ENCODE data around the gene PTGER3.

PTGER3 gene

DNA sequence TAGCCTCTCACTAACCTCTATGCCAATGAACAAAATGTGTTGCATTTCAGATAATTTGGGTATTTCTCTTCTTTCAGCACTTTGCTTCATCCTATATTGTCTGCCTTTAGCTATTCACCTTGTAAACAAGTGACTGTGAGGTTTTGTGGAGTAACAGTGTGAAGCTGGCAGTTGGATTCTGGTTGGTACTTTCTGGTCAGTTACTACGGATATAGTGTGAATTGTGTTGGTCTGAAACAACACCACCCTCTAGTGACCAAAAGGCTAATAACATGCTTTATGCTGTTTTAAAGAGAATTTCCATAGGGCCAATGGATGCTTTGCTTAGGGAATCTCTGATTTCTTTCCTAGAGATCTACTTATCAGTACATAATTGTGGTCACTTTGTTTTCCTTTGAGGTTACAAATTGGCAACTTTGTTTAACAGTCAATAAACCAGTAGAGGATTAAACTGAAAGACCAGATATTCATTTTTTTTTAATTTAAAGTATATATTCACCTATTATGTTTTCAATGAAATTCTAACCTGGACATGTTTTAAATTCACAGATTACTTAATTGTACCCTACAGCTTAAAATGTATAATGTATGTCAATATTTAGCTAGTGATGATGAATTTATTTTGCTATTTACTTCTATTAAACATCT, 2.5 kb upstream of the PTGER3 start:
- peak; percentile 45 for DNase-seq

DNA sequence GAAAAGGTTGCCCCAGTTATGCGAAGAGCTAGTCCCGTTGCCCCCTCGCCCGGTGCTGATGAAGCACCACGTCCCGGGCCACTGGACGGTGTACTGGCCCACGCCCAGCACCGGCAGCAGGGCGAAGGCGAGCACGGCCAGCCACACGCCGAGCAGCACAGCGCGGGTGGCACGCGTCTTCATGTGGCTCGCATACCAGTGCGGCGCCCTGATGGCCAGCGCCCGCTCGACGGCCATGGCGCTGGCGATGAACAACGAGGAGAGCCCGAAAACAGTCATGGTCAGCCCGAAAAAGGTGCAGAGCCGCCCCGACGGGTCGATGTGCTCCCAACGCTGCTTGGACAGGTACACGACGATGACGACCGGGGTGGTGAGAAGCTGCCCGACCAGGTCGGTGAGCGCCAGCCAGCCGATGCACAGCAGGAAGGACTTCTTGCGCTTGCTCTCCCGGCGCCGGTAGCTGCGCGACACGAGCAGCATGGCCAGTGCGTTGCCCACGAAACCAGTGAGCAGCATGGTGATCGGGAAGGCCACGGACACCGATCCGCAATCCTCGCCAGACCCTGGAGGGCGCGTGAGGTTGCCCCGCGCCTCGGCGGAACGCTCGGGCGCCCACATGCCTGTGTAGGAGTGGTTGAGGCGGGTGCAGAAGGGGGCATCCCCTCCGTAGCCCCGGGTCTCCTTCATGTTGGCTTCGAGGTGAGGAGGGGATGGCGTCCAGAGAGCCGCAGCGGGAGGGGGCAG, 553 bp downstream of the PTGER3 start:
- no peak for DNase-seq

DNA sequence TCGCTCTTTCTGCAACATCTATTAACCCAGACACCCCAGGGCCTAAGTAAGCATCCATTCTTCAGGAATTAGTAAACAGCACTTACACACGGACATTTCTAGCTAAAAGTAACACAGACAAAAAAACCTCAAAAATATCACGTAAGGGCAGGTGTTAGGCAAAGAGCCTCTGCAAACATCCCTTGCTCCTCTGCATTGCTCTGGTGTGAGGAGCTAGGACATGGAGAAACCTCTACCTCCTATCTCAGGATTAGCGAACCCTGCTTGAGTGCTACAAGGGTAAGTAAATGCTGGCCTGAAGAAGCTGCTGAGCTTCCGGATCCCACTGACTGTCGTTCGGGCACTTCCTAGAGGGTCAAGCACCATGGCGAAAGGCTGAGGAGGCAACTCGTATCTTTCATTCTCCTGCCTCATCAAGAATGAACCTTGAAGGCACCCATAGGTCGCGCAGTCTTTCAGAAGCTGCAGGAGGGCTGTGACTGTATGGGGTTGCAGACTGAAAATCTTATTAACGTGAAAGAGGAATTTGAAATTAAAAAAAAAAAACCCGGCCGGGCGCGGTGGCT, 2.1 kb downstream of the PTGER3 start:
- DNase-seq: no peak

GRCh38 chr1:71044833-71045232, 2.8 kb downstream of the PTGER3 start:
- no peak for DNase-seq

- no peak for DNase-seq
Measured at GRCh38 chr1:71043065-71043464, 4.6 kb downstream of the PTGER3 start.

DNA sequence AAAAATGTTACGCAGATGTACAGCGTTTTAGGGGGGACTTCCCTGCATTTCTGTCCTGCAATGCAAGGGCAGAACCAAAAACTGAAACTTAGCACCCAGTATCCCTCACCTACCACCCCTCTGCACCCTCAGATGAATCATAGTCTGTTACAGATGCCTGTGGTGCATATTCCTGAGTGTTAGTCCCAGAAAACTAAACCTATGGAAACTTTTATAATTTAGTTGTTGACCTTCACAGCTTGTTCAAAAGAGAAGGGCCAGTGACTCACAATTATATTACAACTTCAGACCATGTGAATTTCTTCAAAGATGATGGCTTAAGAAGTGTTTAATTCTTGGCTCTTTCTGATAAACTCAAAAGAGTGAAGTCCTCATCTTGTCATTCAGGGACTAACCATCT, 5.8 kb downstream of the PTGER3 start:
- DNase-seq: no peak

DNA sequence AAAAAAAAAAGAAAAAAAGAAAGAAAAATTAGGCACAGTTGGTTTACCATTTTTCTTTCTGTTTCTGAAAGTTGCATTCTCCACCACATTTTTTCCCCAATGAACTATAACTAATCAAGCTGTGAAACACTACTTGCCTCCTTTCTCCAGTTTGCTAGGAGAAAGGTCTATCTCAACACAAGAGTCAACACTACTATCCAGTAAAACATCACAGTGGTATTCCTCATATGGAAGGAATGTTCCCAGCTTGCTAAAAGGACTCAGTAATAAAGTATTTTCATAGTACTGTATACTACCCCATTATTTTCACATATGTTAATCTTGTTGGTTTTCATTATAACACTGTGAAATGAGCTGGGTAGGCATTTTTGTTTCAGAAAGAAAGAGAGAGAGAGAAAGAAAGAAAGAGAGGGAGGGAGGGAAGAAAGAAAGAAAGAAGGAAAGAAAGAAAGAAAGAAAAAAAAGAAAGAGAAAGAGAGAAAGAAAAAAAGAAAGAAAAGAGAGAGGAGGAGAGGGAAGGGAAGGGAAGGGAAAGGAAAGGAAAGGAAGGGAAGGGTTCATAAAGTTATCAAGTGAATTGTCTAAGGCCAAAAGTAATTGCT, 7.9 kb downstream of the PTGER3 start:
- DNase-seq: no peak

DNA sequence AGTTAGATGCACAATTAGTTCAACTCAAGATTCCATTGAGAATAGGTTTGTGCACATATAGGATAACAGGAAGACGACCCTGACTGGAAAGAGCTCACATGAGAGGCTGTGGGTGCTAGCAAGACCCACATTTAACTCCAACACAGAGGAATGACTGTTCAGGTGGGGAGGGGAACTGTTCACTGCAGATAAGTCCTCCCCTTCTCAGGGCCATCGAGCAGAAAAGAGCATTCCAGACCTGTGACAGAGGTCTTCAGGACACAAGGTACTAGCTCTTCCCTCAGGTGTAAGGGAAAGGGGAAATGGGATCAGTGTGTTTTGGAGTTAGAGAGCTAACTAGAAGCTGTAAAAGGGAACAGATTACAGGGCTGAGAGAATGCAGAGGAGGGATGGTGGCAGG, 8.7 kb downstream of the PTGER3 start:
- no peak for DNase-seq

DNA sequence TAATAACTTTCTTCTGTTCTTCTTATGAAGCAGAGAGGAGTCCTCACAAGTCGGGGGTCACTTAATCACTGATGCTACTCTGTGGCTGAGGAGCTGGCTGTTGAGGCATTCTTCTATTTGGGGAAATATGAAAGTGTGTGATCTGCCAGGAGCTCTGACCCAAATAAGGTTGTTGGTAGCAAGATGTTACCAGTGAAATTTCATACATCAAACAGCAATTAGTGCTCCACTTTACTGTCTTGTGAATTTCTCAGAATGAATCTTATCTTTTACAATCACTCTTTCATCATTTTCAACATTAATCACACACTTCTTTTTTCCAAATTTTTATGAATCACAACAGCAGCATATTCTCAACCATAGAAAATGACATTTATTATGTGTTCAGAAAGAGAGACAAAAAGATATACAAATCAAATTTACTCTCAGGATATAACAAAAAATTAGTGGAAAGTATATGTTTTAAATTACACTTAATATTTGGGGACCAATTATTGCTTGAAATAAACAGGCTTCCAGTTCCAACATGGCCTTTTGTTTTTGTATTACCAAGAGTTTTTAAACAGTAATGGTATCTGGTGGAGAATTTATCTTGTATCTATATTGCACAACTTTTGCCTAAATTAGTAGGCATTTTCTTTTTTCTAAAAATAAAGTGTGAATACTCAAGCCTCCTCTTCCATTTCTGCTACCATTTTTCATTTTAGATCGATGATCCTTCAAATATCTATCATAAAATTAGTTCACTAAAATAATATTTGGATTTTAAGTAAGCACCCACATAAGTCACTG, 9.6 kb downstream of the PTGER3 start:
- DNase-seq: no peak

DNA sequence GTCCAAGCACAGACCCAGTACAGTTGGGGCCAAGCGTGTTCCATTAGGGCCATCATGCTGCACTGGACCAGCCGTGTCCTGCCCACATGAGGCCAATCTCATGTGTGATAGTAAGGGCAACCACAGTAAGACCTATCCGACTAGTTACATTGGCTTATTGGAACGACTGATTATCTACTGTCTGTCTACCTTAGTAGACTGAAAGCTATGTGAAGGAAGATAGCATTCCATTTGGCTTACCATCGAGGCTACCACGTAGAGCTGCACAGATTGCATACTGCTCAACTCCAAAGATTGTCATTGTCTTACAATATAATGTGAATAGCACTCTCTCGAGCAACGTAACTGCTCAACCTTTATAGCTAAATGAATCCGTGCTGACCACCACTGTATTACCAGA, 10.6 kb downstream of the PTGER3 start:
- no peak for DNase-seq

- DNase-seq: no peak
Measured at GRCh38 chr1:71033136-71033535, 14.5 kb downstream of the PTGER3 start.

- no peak for DNase-seq
Measured at GRCh38 chr1:71031426-71031825, 16.2 kb downstream of the PTGER3 start.

DNA sequence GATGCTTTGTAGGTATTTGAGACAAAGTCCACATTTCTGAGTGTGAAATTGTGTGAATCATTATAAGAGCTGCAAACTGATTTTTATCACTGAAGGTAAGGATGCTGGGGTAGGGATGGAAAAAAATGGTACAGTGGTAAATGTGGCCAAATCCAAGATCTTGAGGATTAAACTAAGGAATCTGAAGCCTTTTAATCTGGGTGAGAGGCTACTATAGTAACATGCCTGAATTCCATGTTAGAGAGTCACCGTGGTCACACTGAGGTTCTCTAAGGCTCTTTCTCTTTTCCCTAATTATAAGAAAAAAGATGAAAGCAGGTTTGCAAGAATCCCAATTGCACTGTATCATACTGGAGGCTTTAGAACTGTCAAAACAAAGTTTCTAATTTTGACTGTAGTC, 17.6 kb downstream of the PTGER3 start:
- no peak for DNase-seq

- no peak for DNase-seq
Measured at GRCh38 chr1:71028981-71029380, 18.6 kb downstream of the PTGER3 start.

- DNase-seq: no peak
Measured at GRCh38 chr1:71027991-71028390, 19.6 kb downstream of the PTGER3 start.

DNA sequence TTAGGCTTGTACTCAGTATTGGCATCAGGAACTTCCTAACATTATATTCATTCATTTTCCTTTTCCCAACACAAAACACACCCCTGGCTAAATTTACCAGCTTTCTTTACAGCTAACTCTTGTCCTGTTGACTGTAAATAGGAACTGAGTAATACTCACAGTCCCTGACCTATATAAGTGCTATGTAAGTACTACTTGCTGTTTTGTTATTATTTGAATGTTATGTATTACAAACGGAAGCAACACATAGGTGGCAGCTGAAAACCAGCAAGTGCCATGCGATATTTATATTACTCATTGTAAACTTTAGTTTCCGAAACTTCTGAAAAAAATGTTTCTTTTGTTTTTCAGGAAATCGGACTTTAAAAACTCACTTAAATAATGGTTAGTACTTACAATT, 21.5 kb downstream of the PTGER3 start:
- no peak for DNase-seq

DNA sequence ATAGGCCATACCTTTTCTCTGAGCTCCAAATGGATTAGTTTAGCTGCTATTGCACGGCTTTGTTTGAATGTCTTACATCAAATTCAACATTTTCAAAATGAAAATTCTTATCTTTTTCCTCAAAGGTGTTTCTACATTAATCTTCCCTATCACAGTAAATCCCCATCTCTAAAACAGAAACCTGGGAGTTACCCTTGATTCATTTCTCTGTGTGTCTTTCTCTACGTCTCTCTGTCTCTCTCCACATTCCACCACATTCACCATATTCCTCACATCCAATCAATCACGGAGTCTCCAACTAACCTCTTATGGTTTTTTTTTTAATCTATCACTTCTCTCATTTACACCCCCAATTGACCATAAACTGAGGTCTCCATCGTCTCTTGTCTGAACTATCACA, 24.1 kb downstream of the PTGER3 start:
- DNase-seq: no peak

DNA sequence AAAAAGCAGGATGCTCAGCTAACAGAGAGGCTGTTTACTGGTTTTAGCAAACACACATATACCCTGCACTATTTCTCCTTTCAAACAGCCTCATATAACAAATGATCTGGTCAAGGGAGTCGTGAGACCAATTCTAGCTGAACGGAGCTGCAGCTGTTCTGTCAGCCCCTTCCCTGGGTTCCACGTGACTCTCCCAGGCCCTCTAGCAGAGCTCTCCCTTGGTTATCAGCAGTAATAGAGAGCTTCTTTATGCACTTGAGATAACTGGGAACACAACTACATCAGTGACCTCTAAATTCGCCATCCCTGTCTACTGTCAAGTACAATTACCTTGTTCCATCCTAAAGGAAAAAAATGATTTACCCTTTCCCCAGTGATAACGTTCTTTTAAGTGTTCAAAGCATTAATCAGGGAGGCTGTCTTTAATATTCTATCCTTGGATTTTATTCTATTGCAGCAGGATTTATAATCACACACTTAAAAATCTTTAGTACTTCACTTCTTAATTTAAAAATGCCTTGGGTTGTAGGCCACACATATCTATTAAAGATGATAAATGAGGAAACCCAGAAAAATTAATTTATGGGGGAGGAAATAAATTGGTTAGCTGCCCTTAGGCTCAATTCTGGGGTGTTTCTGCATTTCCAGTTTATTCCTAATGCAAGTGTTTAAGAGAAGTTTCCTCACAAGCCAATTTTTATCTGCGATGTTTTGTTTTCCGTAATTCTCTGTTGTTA, 28.2 kb downstream of the PTGER3 start:
- DNase-seq: no peak

DNA sequence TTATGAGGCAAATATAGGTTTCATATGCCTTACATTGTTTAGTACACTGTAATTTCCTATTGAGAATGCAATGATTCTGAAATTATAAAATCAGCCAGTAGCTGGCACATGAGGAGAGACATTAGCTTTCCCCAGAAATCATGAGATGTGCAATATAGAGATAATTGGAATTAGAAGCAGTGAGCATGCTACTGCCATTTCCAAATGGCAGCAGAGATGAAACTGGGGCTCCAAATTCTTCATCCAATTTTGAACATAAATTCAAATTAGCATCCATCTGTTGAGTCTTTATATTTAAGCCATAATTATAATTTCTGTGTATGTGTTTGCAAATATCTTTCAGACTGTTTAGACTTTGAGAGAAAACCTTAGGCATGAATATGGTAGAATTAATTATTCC, 28.8 kb downstream of the PTGER3 start:
- no peak for DNase-seq

GRCh38 chr1:71015745-71016144, 31.9 kb downstream of the PTGER3 start:
- DNase-seq: no peak

GRCh38 chr1:71014178-71014579, 33.4 kb downstream of the PTGER3 start:
- DNase-seq: no peak

DNA sequence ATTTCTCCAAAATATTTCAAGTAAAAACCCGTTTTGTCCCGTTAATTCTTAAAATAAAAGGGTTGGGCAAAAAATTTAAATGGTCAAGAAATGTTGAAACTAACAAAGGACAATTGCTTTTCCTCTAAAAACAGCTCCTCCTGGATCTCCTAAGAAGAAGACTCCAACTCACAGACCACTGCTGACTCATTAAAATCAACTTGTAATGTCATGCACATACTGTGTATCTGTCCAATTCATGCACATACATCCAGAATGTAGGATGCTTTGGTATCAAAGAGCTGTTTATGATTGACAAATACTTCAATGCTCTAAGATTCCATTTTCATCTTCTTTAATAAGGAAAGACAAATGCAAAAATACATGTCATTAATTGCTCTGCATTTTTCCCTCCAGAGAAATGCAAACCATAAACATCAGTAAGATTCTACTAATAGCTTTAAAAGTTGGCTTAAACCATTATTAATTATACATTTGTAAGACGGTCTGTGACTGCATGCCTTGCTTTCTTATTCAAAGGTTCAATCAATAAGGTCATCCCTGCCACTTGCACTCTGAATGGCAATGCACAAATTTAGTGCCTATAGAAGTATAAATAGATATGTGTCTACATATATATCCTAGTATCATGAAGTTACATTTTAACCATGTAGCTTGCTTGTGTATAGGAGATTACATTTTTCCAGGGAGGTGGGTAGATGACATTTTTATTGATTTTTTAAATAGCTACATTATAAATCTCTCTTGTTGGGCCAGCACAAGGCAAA, 44.7 kb downstream of the PTGER3 start:
- no peak for DNase-seq
